Activated T-cell treated with anti-CD3 and anti-CD28 coated beads, Interleukin-2, amount 50 U/mL, for 24 hours (primary cell): ENCODE measurements around the gene CPA1.

ENCODE experiments used
- DNase-seq: peaks from one replicate; pipeline ENCODE4 v3.0.0-alpha.2; 2020
- H3K27ac Mint-ChIP-seq: 2 replicates; pipeline ENCODE4 v1.8.0; 2020; ENCODE audit warnings: mild to moderate bottlenecking, mixed read lengths
- H3K27me3 Mint-ChIP-seq: 2 replicates; pipeline ENCODE4 v1.8.0; 2020; ENCODE audit warnings: mixed read lengths
- H3K36me3 Mint-ChIP-seq: 2 replicates; pipeline ENCODE4 v1.8.0; 2020; ENCODE audit warnings: low read depth, mixed read lengths
- H3K4me1 Mint-ChIP-seq: 2 replicates; pipeline ENCODE4 v1.8.0; 2020; ENCODE audit warnings: low read depth, mixed read lengths
- H3K4me3 Mint-ChIP-seq: 2 replicates; pipeline ENCODE4 v1.8.0; 2020; ENCODE audit warnings: mild to moderate bottlenecking, moderate library complexity, mixed read lengths
- H3K9me3 Mint-ChIP-seq: 2 replicates; pipeline ENCODE4 v1.8.0; 2020; ENCODE audit warnings: mixed read lengths

CPA1 gene

GRCh38 chr7:130409712-130410072, 29.4 kb downstream of the CPA1 start:
- peaks cover 42% of the 10 kb centered on the region for H3K4me1 Mint-ChIP-seq
- no peak for DNase-seq
- no peaks in the 10 kb centered on the region for H3K9me3 Mint-ChIP-seq
- H3K4me3 Mint-ChIP-seq, result no peak overlapping the region
- H3K27ac Mint-ChIP-seq, result peak overlapping the region; percentile 22
- peaks cover 20% of the 10 kb centered on the region for H3K36me3 Mint-ChIP-seq
- no peaks in the 10 kb centered on the region for H3K27me3 Mint-ChIP-seq

GRCh38 chr7:130410868-130411541, 30.7 kb downstream of the CPA1 start:
- Mint-ChIP-seq H3K9me3 (no peaks in the 10 kb centered on the region), H3K36me3 (peaks cover 20% of the 10 kb centered on the region), H3K27ac (peak overlapping the region; percentile 11), H3K27me3 (no peaks in the 10 kb centered on the region), H3K4me3 (no peak overlapping the region), H3K4me1 (peaks cover 53% of the 10 kb centered on the region)
- no peak for DNase-seq

- H3K27ac Mint-ChIP-seq, result no peak overlapping the region
- no peaks in the 10 kb centered on the region for H3K27me3 Mint-ChIP-seq
- DNase-seq, result no peak
- H3K4me3 Mint-ChIP-seq, result no peak overlapping the region
- peaks cover 19% of the 10 kb centered on the region for H3K36me3 Mint-ChIP-seq
- H3K4me1 Mint-ChIP-seq, result peaks cover 75% of the 10 kb centered on the region
- no peaks in the 10 kb centered on the region for H3K9me3 Mint-ChIP-seq
Measured at GRCh38 chr7:130413201-130413600, 32.9 kb downstream of the CPA1 start.

- Mint-ChIP-seq H3K4me1 (peaks cover 87% of the 10 kb centered on the region), H3K27ac (peak overlapping the region; percentile 57), H3K27me3 (no peaks in the 10 kb centered on the region), H3K9me3 (no peaks in the 10 kb centered on the region), H3K4me3 (no peak overlapping the region), H3K36me3 (peaks cover 13% of the 10 kb centered on the region)
- no peak for DNase-seq
Measured at GRCh38 chr7:130415006-130415405, 34.7 kb downstream of the CPA1 start.

GRCh38 chr7:130417213-130417612, 36.9 kb downstream of the CPA1 start:
- H3K27ac Mint-ChIP-seq, result peak overlapping the region; percentile 82
- H3K4me3 Mint-ChIP-seq, result peak overlapping the region; percentile 52
- H3K9me3 Mint-ChIP-seq, result no peaks in the 10 kb centered on the region
- peaks cover 2% of the 10 kb centered on the region for H3K36me3 Mint-ChIP-seq
- no peak for DNase-seq
- peaks cover 84% of the 10 kb centered on the region for H3K4me1 Mint-ChIP-seq
- no peaks in the 10 kb centered on the region for H3K27me3 Mint-ChIP-seq

- Mint-ChIP-seq H3K9me3 (no peaks in the 10 kb centered on the region), H3K4me3 (no peak overlapping the region), H3K27me3 (no peaks in the 10 kb centered on the region), H3K36me3 (peaks cover 2% of the 10 kb centered on the region), H3K27ac (peak overlapping the region; percentile 74), H3K4me1 (peaks cover 87% of the 10 kb centered on the region)
- DNase-seq, result no peak
Measured at GRCh38 chr7:130418306-130418705, 38.0 kb downstream of the CPA1 start.

- peaks cover 78% of the 10 kb centered on the region for H3K4me1 Mint-ChIP-seq
- DNase-seq, result no peak
- H3K27ac Mint-ChIP-seq, result peak overlapping the region; percentile 73
- H3K4me3 Mint-ChIP-seq, result no peak overlapping the region
- no peaks in the 10 kb centered on the region for H3K36me3 Mint-ChIP-seq
- no peaks in the 10 kb centered on the region for H3K27me3 Mint-ChIP-seq
- no peaks in the 10 kb centered on the region for H3K9me3 Mint-ChIP-seq
Measured at GRCh38 chr7:130419658-130420057, 39.4 kb downstream of the CPA1 start.

- no peaks in the 10 kb centered on the region for H3K9me3 Mint-ChIP-seq
- H3K27ac Mint-ChIP-seq, result peak overlapping the region; percentile 83
- peaks cover 2% of the 10 kb centered on the region for H3K36me3 Mint-ChIP-seq
- H3K27me3 Mint-ChIP-seq, result no peaks in the 10 kb centered on the region
- no peak overlapping the region for H3K4me3 Mint-ChIP-seq
- no peak for DNase-seq
- peaks cover 77% of the 10 kb centered on the region for H3K4me1 Mint-ChIP-seq
Measured at GRCh38 chr7:130420943-130421578, 40.8 kb downstream of the CPA1 start.

- Mint-ChIP-seq H3K4me1 (peaks cover 76% of the 10 kb centered on the region), H3K9me3 (no peaks in the 10 kb centered on the region), H3K4me3 (peak overlapping the region; percentile 13), H3K27me3 (no peaks in the 10 kb centered on the region), H3K36me3 (peaks cover 3% of the 10 kb centered on the region), H3K27ac (peak overlapping the region; percentile 83)
- DNase-seq, result no peak
Measured at GRCh38 chr7:130421684-130422083, 41.4 kb downstream of the CPA1 start.

GRCh38 chr7:130423501-130424037, 43.3 kb downstream of the CPA1 start:
- H3K4me3 Mint-ChIP-seq, result no peak overlapping the region
- no peaks in the 10 kb centered on the region for H3K9me3 Mint-ChIP-seq
- no peak overlapping the region for H3K27ac Mint-ChIP-seq
- peaks cover 65% of the 10 kb centered on the region for H3K4me1 Mint-ChIP-seq
- H3K27me3 Mint-ChIP-seq, result no peaks in the 10 kb centered on the region
- H3K36me3 Mint-ChIP-seq, result peaks cover 10% of the 10 kb centered on the region
- DNase-seq, result no peak

GRCh38 chr7:130425796-130426195, 45.5 kb downstream of the CPA1 start:
- Mint-ChIP-seq H3K27ac (no peak overlapping the region), H3K4me1 (peaks cover 54% of the 10 kb centered on the region), H3K4me3 (no peak overlapping the region), H3K9me3 (no peaks in the 10 kb centered on the region), H3K27me3 (no peaks in the 10 kb centered on the region), H3K36me3 (peaks cover 14% of the 10 kb centered on the region)
- DNase-seq, result no peak

GRCh38 chr7:130426564-130426963, 46.3 kb downstream of the CPA1 start:
- H3K4me3 Mint-ChIP-seq, result no peak overlapping the region
- peak overlapping the region; percentile 44 for H3K27ac Mint-ChIP-seq
- no peaks in the 10 kb centered on the region for H3K9me3 Mint-ChIP-seq
- DNase-seq, result no peak
- H3K4me1 Mint-ChIP-seq, result peaks cover 48% of the 10 kb centered on the region
- no peaks in the 10 kb centered on the region for H3K27me3 Mint-ChIP-seq
- peaks cover 14% of the 10 kb centered on the region for H3K36me3 Mint-ChIP-seq

GRCh38 chr7:130429019-130429418, 48.7 kb downstream of the CPA1 start:
- H3K4me1 Mint-ChIP-seq, result peaks cover 30% of the 10 kb centered on the region
- no peaks in the 10 kb centered on the region for H3K27me3 Mint-ChIP-seq
- H3K4me3 Mint-ChIP-seq, result no peak overlapping the region
- H3K27ac Mint-ChIP-seq, result no peak overlapping the region
- H3K9me3 Mint-ChIP-seq, result no peaks in the 10 kb centered on the region
- H3K36me3 Mint-ChIP-seq, result peaks cover 14% of the 10 kb centered on the region
- DNase-seq, result no peak

GRCh38 chr7:130430115-130430514, 49.8 kb downstream of the CPA1 start:
- Mint-ChIP-seq H3K9me3 (no peaks in the 10 kb centered on the region), H3K27me3 (no peaks in the 10 kb centered on the region), H3K27ac (no peak overlapping the region), H3K4me3 (no peak overlapping the region), H3K4me1 (peaks cover 34% of the 10 kb centered on the region), H3K36me3 (peaks cover 11% of the 10 kb centered on the region)
- DNase-seq, result no peak
